GM19351 (cell line): Measurements from ENCODE around the gene MTARC2.
"Not testable (repeated sequence)": the region's sequence is repeated elsewhere in the genome, so short reads cannot be mapped to it uniquely, and the experiment has no call there.

Experiments used
- ATAC-seq: cut with Tn5 transposase; IDR thresholded peaks from one replicate; pipeline ENCODE4 v1.9.1; 2021; ENCODE audit warnings: mild to moderate bottlenecking, moderate library complexity; ENCODE audit not compliant: unreplicated experiment

MTARC2 gene

GRCh38 chr1:220730486-220730885 lies 17.6 kb upstream of the MTARC2 start:
- no peak for ATAC-seq

DNA sequence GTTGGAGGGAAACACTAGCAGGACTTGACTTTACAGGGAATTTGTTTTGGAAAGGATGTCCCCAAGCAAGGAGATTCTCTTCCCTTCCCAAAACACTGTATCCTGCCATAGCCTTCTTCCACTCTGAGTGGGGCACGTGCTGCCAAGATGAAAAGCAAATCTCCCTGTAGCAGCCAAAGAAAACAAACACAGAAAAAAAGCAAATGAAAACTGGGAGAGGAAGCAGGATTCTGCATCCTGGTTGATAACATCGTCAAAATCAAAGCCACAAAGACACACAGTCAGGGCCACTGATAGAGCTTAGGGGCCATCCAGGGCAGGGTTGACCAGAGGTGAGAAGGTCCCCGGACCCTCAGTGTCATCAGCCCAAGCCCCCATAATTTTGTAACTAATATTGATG lies 16.0 kb upstream of the MTARC2 start:
- ATAC-seq: no peak

- ATAC-seq: peak; percentile 2
Observed at GRCh38 chr1:220732621-220733020, 15.5 kb upstream of the MTARC2 start.

DNA sequence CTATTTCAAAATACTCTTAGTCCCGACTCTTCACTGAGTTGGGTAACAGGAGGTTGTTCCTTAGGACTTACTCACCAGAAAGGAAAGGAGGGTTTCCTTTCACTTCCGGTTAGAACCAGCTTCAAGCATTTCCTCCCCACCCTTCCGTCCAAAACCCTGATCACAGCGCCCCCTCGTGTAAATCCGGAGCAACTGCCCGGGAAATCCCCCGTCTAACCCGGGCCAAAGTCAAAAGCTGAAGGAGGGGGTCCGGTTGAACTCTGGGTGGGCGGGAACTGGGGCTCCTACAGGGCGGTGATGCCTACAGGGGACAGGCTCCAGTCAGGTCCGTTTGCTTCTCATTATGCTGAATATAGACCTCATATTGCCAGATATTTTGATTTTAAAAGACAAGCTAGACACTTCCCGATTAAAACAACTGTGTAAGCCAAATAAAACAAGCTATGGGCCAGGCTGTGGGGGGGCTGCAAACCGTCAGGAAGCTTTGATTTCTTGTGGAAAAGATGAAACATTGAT lies 15.0 kb upstream of the MTARC2 start:
- ATAC-seq: peak; percentile 93

DNA sequence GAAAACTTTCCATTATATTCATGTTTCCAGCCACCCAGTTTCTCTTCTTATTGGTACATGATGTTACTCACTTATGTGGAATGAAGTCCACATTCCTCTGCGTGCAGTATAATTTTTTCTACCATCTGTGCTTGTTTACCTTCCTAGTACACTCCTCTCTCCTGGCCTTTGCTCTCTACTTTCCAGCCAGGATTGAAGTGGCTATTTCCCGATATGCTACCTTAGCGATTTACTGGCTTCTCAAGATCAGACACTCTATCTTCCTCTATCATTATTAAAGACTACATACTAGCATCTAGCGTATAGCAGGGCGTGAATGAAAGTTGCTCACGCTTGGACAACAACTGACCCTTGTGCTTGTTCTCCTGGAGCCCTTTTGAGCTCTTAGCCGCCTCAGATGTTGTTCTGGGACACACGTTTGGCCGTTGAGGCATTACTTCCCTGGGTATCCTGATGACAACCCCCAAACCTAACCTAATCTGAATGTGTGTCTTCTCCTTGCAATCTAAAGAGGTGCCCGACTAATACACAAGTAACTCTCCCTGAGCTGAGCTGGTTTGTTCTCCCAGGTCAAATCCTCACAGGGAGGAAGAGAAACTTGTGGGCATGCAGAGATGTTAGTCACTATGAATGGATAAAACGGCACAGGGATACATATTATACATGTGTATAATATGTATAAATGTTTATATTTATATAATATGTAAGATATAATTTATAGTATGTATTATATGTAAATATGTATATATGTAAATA lies 13.4 kb upstream of the MTARC2 start:
- ATAC-seq: no peak

GRCh38 chr1:220736283-220736682 lies 11.8 kb upstream of the MTARC2 start:
- not testable (repeated sequence) for ATAC-seq

- no peak for ATAC-seq
Observed at GRCh38 chr1:220741349-220741748, 6.8 kb upstream of the MTARC2 start.

DNA sequence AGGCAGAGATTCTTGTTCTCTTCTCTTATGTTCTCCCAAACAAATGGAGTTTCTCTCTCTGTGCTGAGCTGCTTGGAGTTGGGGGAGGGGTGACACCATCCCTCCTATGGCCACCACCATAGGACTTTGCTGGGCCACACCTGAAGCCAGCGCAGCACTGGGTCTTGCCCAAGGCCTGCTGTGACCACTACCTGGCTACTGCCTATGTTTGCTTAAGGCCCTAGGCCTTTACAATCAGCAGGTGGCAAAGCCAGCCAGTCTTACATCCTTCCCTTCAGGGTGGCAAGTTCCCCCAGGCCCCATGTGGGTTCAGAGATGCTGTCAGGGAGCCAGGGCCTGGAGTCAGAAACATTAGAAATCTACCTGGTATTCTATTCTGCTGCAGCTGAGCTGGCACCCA lies 6.3 kb upstream of the MTARC2 start:
- ATAC-seq: no peak

DNA sequence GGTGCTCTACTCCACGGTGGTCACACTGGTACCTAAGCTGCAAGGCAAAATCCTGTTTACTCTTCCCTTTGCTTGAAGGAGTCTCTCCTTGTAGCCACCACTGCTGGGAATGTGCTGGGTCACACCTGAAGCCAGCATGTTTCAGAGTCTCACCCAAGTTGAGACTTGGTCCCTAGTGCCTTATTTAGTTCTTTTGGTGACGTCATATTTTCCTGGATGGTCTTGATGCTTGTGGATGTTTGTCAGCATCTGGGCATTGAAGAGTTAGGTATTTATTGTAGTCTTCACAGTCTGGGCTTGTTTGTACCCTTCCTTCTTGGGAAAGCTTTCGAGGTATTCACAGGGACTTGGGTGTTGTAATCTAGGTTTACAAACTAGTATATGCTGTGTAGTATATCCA lies 5.6 kb upstream of the MTARC2 start:
- ATAC-seq: no peak

DNA sequence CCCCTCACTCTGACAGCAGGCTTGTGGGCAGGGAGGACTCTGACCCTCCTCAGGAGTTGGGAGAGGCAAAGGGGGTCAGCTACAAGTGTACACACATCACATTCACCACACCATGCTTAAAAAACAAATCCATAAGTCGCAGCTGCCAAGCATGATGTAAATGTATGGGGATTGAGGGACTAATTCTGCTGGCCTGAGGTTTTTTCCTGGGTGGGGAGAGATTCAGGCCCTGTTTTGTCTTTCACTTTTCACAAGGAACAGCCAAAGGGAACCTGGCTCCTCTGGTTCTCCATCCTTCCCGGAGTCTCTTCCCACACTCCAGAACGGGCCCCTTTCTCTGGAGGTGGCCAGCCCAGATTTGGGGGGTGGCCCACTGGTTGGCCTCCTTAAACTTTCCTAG lies 1.3 kb upstream of the MTARC2 start:
- no peak for ATAC-seq

DNA sequence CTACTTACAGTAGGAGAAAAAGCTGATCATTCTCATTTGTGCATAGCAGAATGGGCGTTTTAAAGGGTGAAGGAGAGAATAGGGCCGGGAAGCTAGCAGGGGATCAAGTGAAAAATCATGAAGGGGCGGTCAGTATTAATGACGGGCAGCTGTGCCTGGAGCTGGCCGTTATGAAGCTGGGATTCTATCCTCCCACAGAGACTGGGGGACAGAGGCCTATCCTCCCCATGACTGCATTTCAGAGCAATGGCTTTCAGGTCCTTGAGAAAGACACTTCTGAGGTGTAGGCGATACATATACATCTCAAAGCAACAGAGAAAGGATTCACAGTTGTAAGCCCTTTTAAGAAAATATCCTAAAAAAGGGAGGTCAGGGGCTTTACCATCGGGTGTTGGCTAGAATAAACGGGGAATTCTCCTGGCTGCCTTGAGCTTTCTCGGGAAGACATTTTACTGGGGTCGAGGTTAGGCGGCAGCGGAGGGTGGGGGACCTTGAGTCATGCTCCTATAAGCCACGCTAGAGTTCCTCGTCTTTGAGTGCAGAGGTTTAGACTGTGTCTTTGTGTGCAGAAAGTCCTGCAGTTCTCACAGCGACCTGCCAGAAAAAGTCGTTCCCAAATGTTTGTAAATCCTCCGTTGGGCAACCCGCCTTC lies 559 bp upstream of the MTARC2 start:
- peak; percentile 2 for ATAC-seq

GRCh38 chr1:220748936-220749335 lies 814 bp downstream of the MTARC2 start:
- no peak for ATAC-seq

DNA sequence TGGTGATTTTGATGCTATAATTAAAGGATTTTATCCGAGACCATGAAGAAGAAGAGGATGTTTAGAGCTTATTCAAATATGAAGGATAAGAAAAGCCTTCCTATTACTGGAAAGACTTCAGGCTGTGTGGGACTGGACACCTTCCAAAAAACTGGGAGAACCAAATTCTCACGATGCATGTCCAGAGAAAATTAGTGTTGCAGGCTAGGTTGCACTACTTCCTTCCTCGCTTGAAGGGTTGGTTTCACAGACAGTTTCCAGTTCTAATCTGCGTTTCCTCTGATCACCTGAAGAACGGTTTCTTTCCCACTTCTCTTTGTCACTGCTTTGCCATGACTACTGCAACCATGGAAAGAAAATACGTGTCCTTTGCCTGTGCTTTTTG lies 2.0 kb downstream of the MTARC2 start:
- ATAC-seq: no peak

- ATAC-seq: no peak
Observed at GRCh38 chr1:220751111-220751510, 3.0 kb downstream of the MTARC2 start.

- ATAC-seq: no peak
Observed at GRCh38 chr1:220754212-220754917, 6.2 kb downstream of the MTARC2 start.

DNA sequence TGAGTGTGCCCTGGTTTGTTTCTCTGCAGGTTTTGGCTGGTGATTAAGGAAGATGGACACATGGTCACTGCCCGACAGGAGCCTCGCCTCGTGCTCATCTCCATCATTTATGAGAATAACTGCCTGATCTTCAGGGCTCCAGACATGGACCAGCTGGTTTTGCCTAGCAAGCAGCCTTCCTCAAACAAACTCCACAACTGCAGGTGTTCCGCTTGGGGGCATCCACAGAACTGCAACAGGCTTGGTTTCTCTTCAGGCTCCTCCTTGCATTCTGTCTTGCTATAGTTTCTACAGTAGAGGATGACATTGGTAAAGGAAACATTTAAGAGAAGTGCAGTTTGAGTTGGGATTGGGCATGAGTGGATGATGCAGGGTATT lies 6.8 kb downstream of the MTARC2 start:
- no peak for ATAC-seq

DNA sequence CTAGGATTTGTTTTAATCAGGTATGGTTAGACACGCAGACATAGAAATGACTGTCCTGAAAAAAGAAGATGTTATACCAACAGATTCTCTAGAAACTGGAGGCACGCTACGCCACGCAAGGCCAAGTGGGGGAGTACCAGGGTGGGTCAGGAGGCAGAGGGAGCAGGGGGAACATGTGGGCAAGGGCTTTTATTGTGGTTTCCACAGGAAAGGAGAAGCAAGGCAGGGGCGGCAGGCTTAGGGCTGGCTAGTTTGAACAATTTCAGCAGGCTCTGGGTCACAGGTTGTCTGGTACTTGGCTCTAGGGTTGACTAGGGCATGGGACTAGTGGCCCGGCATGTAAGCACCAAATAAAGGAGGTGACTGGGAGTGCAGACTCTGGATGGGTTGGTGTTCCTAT lies 7.2 kb downstream of the MTARC2 start:
- ATAC-seq: no peak

DNA sequence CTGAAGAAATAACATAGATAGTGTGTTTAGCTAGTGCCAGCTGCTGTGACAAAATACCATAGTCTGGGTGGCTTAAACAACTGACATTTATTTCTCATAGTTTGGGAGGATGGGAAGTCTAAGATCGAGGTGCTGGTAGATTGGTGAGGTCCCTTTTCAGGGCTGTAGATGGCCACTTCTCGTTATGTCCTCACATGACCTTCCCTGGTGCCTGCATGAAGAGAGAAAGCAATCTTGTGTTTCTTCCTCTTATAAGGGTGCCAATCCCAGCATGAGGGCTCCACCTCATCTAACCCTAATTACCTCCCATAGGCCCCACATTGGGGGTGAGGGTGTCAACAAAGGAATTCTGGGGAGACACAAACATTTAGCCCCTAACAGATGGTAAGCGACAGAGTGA lies 9.3 kb downstream of the MTARC2 start:
- no peak for ATAC-seq

DNA sequence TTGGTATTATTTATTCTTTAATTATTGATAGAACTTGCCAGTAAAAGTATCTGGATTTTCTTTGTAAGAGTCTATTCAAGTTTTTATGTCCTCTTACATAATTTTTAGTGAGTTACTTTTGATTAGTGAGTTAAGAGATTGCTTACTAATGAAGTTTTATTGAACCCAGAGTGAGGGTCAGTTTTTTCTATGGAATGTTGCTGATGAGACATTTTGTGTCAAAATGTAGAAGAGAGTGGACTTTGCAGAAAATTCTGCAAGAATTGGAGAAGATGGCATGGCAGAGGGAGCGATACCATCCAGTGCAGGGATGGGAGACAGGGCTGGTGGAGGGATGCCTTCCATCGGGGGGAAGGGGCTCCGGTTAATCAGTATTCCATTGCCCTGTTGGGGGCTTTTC lies 11.0 kb downstream of the MTARC2 start:
- no peak for ATAC-seq

GRCh38 chr1:220761688-220762427 lies 13.7 kb downstream of the MTARC2 start:
- no peak for ATAC-seq

- ATAC-seq: no peak
Observed at GRCh38 chr1:220764757-220765156, 16.6 kb downstream of the MTARC2 start.
